CD4-positive, alpha-beta T cell treated with Interleukin-4 for 1 hour (primary cell): ENCODE results near the gene KLF1.
"Not testable (repeated sequence)": the region's sequence is repeated elsewhere in the genome, so short reads cannot be mapped to it uniquely, and the experiment has no call there.

Source experiments
- DNase-seq, 2 donors: peaks; one replicate each; pipeline ENCODE4 v3.0.0-alpha.2; 2020 to 2022

KLF1 gene

GRCh38 chr19:12886969-12887747, at the start of gene KLF1:
Gene KLF1 (minus strand): TSS chr19:12887201. CDS start chr19:12887140, 61 bp downstream.
- DNase-seq = no peak

GRCh38 chr19:12936582-12936981, 49.6 kb upstream of the KLF1 start:
- DNase-seq = no peak

GRCh38 chr19:12935071-12935470, 48.1 kb upstream of the KLF1 start:
- no peak for DNase-seq

- peak; percentile 90 for DNase-seq
Observed at GRCh38 chr19:12933287-12934072, 46.5 kb upstream of the KLF1 start, which contains the start of gene FARSA. Gene FARSA (minus strand): TSS chr19:12933711. CDS start chr19:12933696, 15 bp downstream.

- DNase-seq = no peak
Observed at GRCh38 chr19:12932392-12933286, 45.6 kb upstream of the KLF1 start.

- no peak for DNase-seq
Observed at GRCh38 chr19:12930002-12930645, 43.1 kb upstream of the KLF1 start.

GRCh38 chr19:12924621-12925310, 37.8 kb upstream of the KLF1 start:
- DNase-seq = no peak

GRCh38 chr19:12922959-12923358, 36.0 kb upstream of the KLF1 start:
- no peak for DNase-seq

GRCh38 chr19:12921047-12921446, 34.0 kb upstream of the KLF1 start:
- no peak for DNase-seq

GRCh38 chr19:12918253-12918652, 31.3 kb upstream of the KLF1 start:
- DNase-seq = no peak

- not testable (repeated sequence) for DNase-seq
Observed at GRCh38 chr19:12915860-12916259, 28.9 kb upstream of the KLF1 start.

- peak; percentile 65 to 69 for DNase-seq
Observed at GRCh38 chr19:12913851-12914690, 27.1 kb upstream of the KLF1 start.

GRCh38 chr19:12913011-12913561, 26.1 kb upstream of the KLF1 start:
- no peak for DNase-seq

- DNase-seq = no peak
Observed at GRCh38 chr19:12912571-12912970, 25.6 kb upstream of the KLF1 start.

GRCh38 chr19:12907166-12907565, 20.2 kb upstream of the KLF1 start:
- DNase-seq = no peak

GRCh38 chr19:12899891-12900518, 13.0 kb upstream of the KLF1 start:
- no peak for DNase-seq

GRCh38 chr19:12896460-12896859, 9.5 kb upstream of the KLF1 start:
- DNase-seq = no peak

- DNase-seq = no peak
Observed at GRCh38 chr19:12893582-12893981, 6.6 kb upstream of the KLF1 start.

- no peak for DNase-seq
Observed at GRCh38 chr19:12891553-12892021, 4.6 kb upstream of the KLF1 start.
